ENCODE results near the gene MAP3K20. TPM values are rescaled to one million over a fixed set of nuclear protein-coding genes. Genes with fewer than 3 reads are reported as not detected.
"Not testable (repeated sequence)": the region's sequence is repeated elsewhere in the genome, so short reads cannot be mapped to it uniquely, and the experiment has no call there.

MAP3K20 gene
- total RNA-seq, 1 experiment from 2014 or later: 29.8 TPM

GRCh38 chr2:173231465-173231864 is 155.8 kb downstream of the MAP3K20 start:
- DNase-seq (ENCODE audit: low spot score): no peak

GRCh38 chr2:173232956-173233744 is 157.5 kb downstream of the MAP3K20 start:
- DNase-seq (ENCODE audit: low spot score): no peak

- DNase-seq (ENCODE audit: low spot score): no peak
Measured at GRCh38 chr2:173235947-173236803, 160.5 kb downstream of the MAP3K20 start.

GRCh38 chr2:173238385-173238784 is 162.7 kb downstream of the MAP3K20 start:
- no peak for DNase-seq (ENCODE audit: low spot score)

GRCh38 chr2:173238831-173239230 is 163.2 kb downstream of the MAP3K20 start:
- DNase-seq (ENCODE audit: low spot score): no peak

- no peak for DNase-seq (ENCODE audit: low spot score)
Measured at GRCh38 chr2:173239644-173240043, 164.0 kb downstream of the MAP3K20 start.

GRCh38 chr2:173240083-173240482 is 164.4 kb downstream of the MAP3K20 start:
- no peak for DNase-seq (ENCODE audit: low spot score)

- no peak for DNase-seq (ENCODE audit: low spot score)
Measured at GRCh38 chr2:173241643-173242042, 166.0 kb downstream of the MAP3K20 start.

- DNase-seq (ENCODE audit: low spot score): no peak
Measured at GRCh38 chr2:173247156-173247555, 171.5 kb downstream of the MAP3K20 start.

GRCh38 chr2:173248381-173248780 is 172.7 kb downstream of the MAP3K20 start:
- no peak for DNase-seq (ENCODE audit: low spot score)

GRCh38 chr2:173249661-173250641 is 174.3 kb downstream of the MAP3K20 start:
- no peak for DNase-seq (ENCODE audit: low spot score)

- no peak for DNase-seq (ENCODE audit: low spot score)
Measured at GRCh38 chr2:173251225-173251624, 175.6 kb downstream of the MAP3K20 start.

- no peak for DNase-seq (ENCODE audit: low spot score)
Measured at GRCh38 chr2:173252581-173252980, 176.9 kb downstream of the MAP3K20 start.

- DNase-seq (ENCODE audit: low spot score): no peak
Measured at GRCh38 chr2:173254659-173255058, 179.0 kb downstream of the MAP3K20 start.

GRCh38 chr2:173258701-173259100 is 183.1 kb downstream of the MAP3K20 start:
- no peak for DNase-seq (ENCODE audit: low spot score)

GRCh38 chr2:173262356-173262755 is 186.7 kb downstream of the MAP3K20 start:
- not testable (repeated sequence) for DNase-seq (ENCODE audit: low spot score)

- no peak for DNase-seq (ENCODE audit: low spot score)
Measured at GRCh38 chr2:173264151-173264550, 188.5 kb downstream of the MAP3K20 start.

- DNase-seq (ENCODE audit: low spot score): no peak
Measured at GRCh38 chr2:173264603-173265366, 189.1 kb downstream of the MAP3K20 start.

GRCh38 chr2:173271135-173271534 is 195.5 kb downstream of the MAP3K20 start:
- no peak for DNase-seq (ENCODE audit: low spot score)

GRCh38 chr2:173271825-173272224 is 196.2 kb downstream of the MAP3K20 start:
- no peak for DNase-seq (ENCODE audit: low spot score)

GRCh38 chr2:173272849-173273248 is 197.2 kb downstream of the MAP3K20 start:
- no peak for DNase-seq (ENCODE audit: low spot score)
